NCI-H1048 (cell line): ENCODE measurements around the gene KRTAP10-6.
"Not testable (repeated sequence)": the region's sequence is repeated elsewhere in the genome, so short reads cannot be mapped to it uniquely, and the experiment has no call there.

ENCODE experiments used
- DNase-seq: peaks from one replicate; lab custom pipeline; 2025; lab: John Stamatoyannopoulos, UW

Gene KRTAP10-6

GRCh38 chr21:44592446-44593311, at the start of gene KRTAP10-6:
Gene KRTAP10-6 (minus strand): TSS chr21:44592505. CDS start chr21:44592484, 21 bp downstream.
- no peak for DNase-seq

GRCh38 chr21:44640761-44641160, 48.5 kb upstream of the KRTAP10-6 start:
- DNase-seq = no peak

- DNase-seq = no peak
These were observed 47.0 kb upstream of the KRTAP10-6 start for GRCh38 chr21:44639331-44639655.

GRCh38 chr21:44638506-44639330, 46.4 kb upstream of the KRTAP10-6 start:
- not testable (repeated sequence) for DNase-seq

- DNase-seq = not testable (repeated sequence)
These were observed 45.6 kb upstream of the KRTAP10-6 start for GRCh38 chr21:44637851-44638348.

GRCh38 chr21:44637018-44637850, 44.9 kb upstream of the KRTAP10-6 start, which contains the start of gene KRTAP10-10:
Gene KRTAP10-10 (plus strand): TSS chr21:44637356. CDS start chr21:44637418, 62 bp downstream.
- DNase-seq = no peak

- no peak for DNase-seq
These were observed 44.1 kb upstream of the KRTAP10-6 start for GRCh38 chr21:44636209-44637017.

GRCh38 chr21:44632067-44632466, 39.8 kb upstream of the KRTAP10-6 start:
- DNase-seq = no peak

GRCh38 chr21:44630440-44630839, 38.1 kb upstream of the KRTAP10-6 start:
- no peak for DNase-seq

GRCh38 chr21:44628707-44629391, 36.5 kb upstream of the KRTAP10-6 start:
- no peak for DNase-seq

GRCh38 chr21:44627831-44628233, 35.5 kb upstream of the KRTAP10-6 start:
- DNase-seq = not testable (repeated sequence)

GRCh38 chr21:44627181-44627822, 35.0 kb upstream of the KRTAP10-6 start:
- DNase-seq = not testable (repeated sequence)

GRCh38 chr21:44626673-44627143, 34.4 kb upstream of the KRTAP10-6 start, which contains the start of gene KRTAP10-9:
Gene KRTAP10-9 (plus strand): TSS chr21:44627093. CDS start chr21:44627172, 79 bp downstream.
- DNase-seq = no peak

- DNase-seq = no peak
These were observed 34.0 kb upstream of the KRTAP10-6 start for GRCh38 chr21:44626262-44626661.

- DNase-seq = no peak
These were observed 33.5 kb upstream of the KRTAP10-6 start for GRCh38 chr21:44625756-44626155.

GRCh38 chr21:44623575-44623974, 31.3 kb upstream of the KRTAP10-6 start:
- DNase-seq = no peak

GRCh38 chr21:44619886-44620285, 27.6 kb upstream of the KRTAP10-6 start:
- DNase-seq = no peak

GRCh38 chr21:44618909-44619308, 26.6 kb upstream of the KRTAP10-6 start:
- no peak for DNase-seq

GRCh38 chr21:44618504-44618903, 26.2 kb upstream of the KRTAP10-6 start:
- no peak for DNase-seq
